ENCODE results near the gene FPR1. TPM values are rescaled to one million over a fixed set of nuclear protein-coding genes. Genes with fewer than 3 reads are reported as not detected.

FPR1 gene
- total and polyA plus RNA-seq, 2 of the 8 experiments (the other 6 are each of a cell fraction or from before 2014, with no cell fraction given): 0.11 TPM; not detected in 1

DNA sequence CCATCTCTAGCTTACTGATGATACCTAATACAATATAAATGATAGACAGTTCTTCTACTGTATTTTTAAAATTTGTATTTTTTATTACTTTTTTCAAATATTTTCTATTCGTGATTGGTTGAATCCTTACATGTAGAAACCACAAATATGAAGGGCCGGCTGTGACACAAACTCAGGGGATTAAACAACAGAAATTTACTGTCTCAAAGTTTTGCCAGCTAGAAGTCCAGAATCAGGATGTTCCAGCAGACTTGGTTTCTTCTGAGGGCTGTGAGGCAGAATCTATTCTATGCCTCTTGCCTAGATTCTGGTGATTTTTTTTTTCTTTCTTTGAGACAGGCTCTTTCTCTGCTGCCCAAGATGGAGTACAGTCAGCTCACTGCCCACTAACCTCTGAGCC, 13.8 kb downstream of the FPR1 start:
- H2BK5ac ChIP-seq (ENCODE audit: low read depth, low read length): no peak overlapping the region
- H2AFZ ChIP-seq (ENCODE audit: low read length): no peak overlapping the region
- H3K56ac ChIP-seq (replicated peaks; ENCODE audit: insufficient read length, low read depth, low read length): no peak overlapping the region
- no peak overlapping the region for H3K18ac ChIP-seq (ENCODE audit: extremely low read depth, low read length)
- no peak overlapping the region for H4K91ac ChIP-seq (replicated peaks; ENCODE audit: insufficient read length, low read length)
- no peaks in the 10 kb centered on the region for H3K27me3 ChIP-seq (replicated peaks in 1 of 4; ENCODE audit: control insufficient read depth in 3 of 4, extremely low read depth in 1 of 4, insufficient read depth in 3 of 4, low read length in 3 of 4)
- no peak overlapping the region for H3K4me2 ChIP-seq (ENCODE audit: insufficient read depth in 1 of 2, low read depth in 2 of 2, low read length in 2 of 2)
- H3K9ac ChIP-seq (replicated peaks in 1 of 4; ENCODE audit: extremely low read depth in 1 of 4, low read depth in 3 of 4, low read length in 3 of 4): no peak overlapping the region
- no peak overlapping the region for H3K4me3 ChIP-seq (ENCODE audit: extremely low read depth in 1 of 4, insufficient read depth in 2 of 4, low read depth in 3 of 4, low read length in 4 of 4)
- H4K20me1 ChIP-seq (replicated peaks in 1 of 2; ENCODE audit: control insufficient read depth in 1 of 2, insufficient read depth in 2 of 2, low read length in 2 of 2): no peaks in the 10 kb centered on the region
- H3K23me2 ChIP-seq (ENCODE audit: low read depth, low read length): no peaks in the 10 kb centered on the region
- 93% methylated on average over 2 of the region's 2 CpGs; no CpG with 5 or more reads in 1 of the 2 experiments for WGBS, 2 experiments (ENCODE audit: extremely low coverage in 1 of 2, insufficient coverage in 1 of 2, insufficient read length in 1 of 2, insufficient replicate concordance in 2 of 2, low coverage in 1 of 2, low lambda C conversion rate in 2 of 2, missing lambda C conversion rate in 1 of 2)
- no peak overlapping the region for H2BK12ac ChIP-seq (ENCODE audit: low read depth, low read length)
- TF ChIP-seq SRF (IDR thresholded peaks at IDR 0.05; ENCODE audit: low read depth, low read length): no peak
- TF ChIP-seq CREB1 (IDR thresholded peaks at IDR 0.05): no peak
- no peaks in the 10 kb centered on the region for H3K9me3 ChIP-seq (ENCODE audit: insufficient read depth in 2 of 2, low read depth in 1 of 2, low read length in 1 of 2)
- no peak for FAIRE-seq
- no peak for DNase-seq (ENCODE audit: low read depth in 1 of 2, low spot score in 2 of 2)
- CTCF ChIA-PET (ENCODE audit: partially characterized antibody): interaction anchor here (0.9 to 2.4 kb wide), 12 partner anchors 10 to 1327 kb away, joined by 3 to 17 read pairs (median 4); no protein-coding TSS in a partner anchor
- no peak overlapping the region for H3K23ac ChIP-seq (ENCODE audit: insufficient read length)
- H3K4ac ChIP-seq (replicated peaks; ENCODE audit: insufficient read length, low read depth, low read length): no peak overlapping the region
- no peak overlapping the region for H4K5ac ChIP-seq (ENCODE audit: insufficient read length, low read depth, low read length)
- no peak overlapping the region for H2BK120ac ChIP-seq (replicated peaks; ENCODE audit: low read depth, low read length)
- no peaks in the 10 kb centered on the region for H3K36me3 ChIP-seq (ENCODE audit: control insufficient read depth in 2 of 4, insufficient read depth in 4 of 4, low read length in 3 of 4)
- H4K8ac ChIP-seq (ENCODE audit: extremely low read depth, insufficient read depth, low read length): no peak overlapping the region
- H3K27ac ChIP-seq (ENCODE audit: low read depth, low read length): no peak overlapping the region
- H3K4me1 ChIP-seq (replicated peaks in 1 of 4; ENCODE audit: control insufficient read depth in 3 of 4, insufficient read depth in 4 of 4, low read length in 3 of 4): peaks cover 0 to 3% (median 0%) of the 10 kb centered on the region in 4 experiments; a peak in 2 of 7 replicates
- H3K79me1 ChIP-seq (ENCODE audit: low read depth, low read length): no peaks in the 10 kb centered on the region
- POLR2A ChIA-PET (ENCODE audit: partially characterized antibody): interaction anchor here (0.9 to 1.0 kb wide), 2 partner anchors 10 to 165 kb away, joined by 3 read pairs; no protein-coding TSS in a partner anchor
- H2AK5ac ChIP-seq (ENCODE audit: low read depth, low read length): no peak overlapping the region
- H2BK15ac ChIP-seq (ENCODE audit: low read length): no peak overlapping the region
- no peaks in the 10 kb centered on the region for H3K79me2 ChIP-seq (ENCODE audit: control insufficient read depth in 1 of 2, insufficient read depth in 2 of 2, low read length in 2 of 2)
- H3K14ac ChIP-seq (ENCODE audit: insufficient read length): no peak overlapping the region
- H2BK20ac ChIP-seq (ENCODE audit: low read length): no peak overlapping the region
